Endothelial cell (in vitro differentiated cells): ENCODE measurements around the gene ARMH3. TPM values are rescaled to one million over a fixed set of nuclear protein-coding genes. Genes with fewer than 3 reads are reported as not detected.
A peak's percentile ranks its signal among the peaks of the same experiment; 100 is the strongest.

Source experiments
- DNase-seq: peaks from one replicate; pipeline ENCODE4 v3.0.0; 2021; ENCODE audit warnings: low spot score
- H3K27ac Mint-ChIP-seq: one replicate; pipeline ENCODE4 v1.8.0; 2021; ENCODE audit warnings: mixed read lengths, inconsistent platforms; ENCODE audit not compliant: unreplicated experiment
- H3K27me3 Mint-ChIP-seq: one replicate; pipeline ENCODE4 v1.8.0; 2021; ENCODE audit warnings: mild to moderate bottlenecking, moderate library complexity, mixed read lengths, inconsistent platforms; ENCODE audit not compliant: unreplicated experiment
- H3K36me3 Mint-ChIP-seq: one replicate; pipeline ENCODE4 v1.8.0; 2021; ENCODE audit warnings: mild to moderate bottlenecking, low read depth, mixed read lengths, inconsistent platforms; ENCODE audit not compliant: unreplicated experiment
- H3K4me1 Mint-ChIP-seq: one replicate; pipeline ENCODE4 v1.8.0; 2021; ENCODE audit warnings: mild to moderate bottlenecking, mixed read lengths, inconsistent platforms; ENCODE audit not compliant: unreplicated experiment
- H3K4me3 Mint-ChIP-seq: one replicate; pipeline ENCODE4 v1.8.0; 2021; ENCODE audit warnings: mild to moderate bottlenecking, mixed read lengths, inconsistent platforms; ENCODE audit not compliant: unreplicated experiment
- H3K9me3 Mint-ChIP-seq: one replicate; pipeline ENCODE4 v1.8.0; 2021; ENCODE audit warnings: mixed read lengths, inconsistent platforms; ENCODE audit not compliant: unreplicated experiment
- total RNA-seq: library from RNA; stranded (reverse); fragmentation: NEBNext Ultra II Directional; extraction: Animal tissue kit (Norgen Biotek cat#: 25700); gene quantifications from one replicate; pipeline ENCODE4 v1.2.1, GENCODE V29; 2021; ENCODE audit not compliant: unreplicated experiment
- TF ChIP-seq, protein P1 (sequence below): fragments of 200-600 bp; sonication (generic); IDR thresholded peaks from one replicate; pipeline ENCODE4 v1.5.0; 2021; ENCODE audit warnings: antibody characterized with exemption; ENCODE audit not compliant: unreplicated experiment

ARMH3 gene
- total RNA-seq, 1 donor from 2014 or later: 20.5 TPM

DNA sequence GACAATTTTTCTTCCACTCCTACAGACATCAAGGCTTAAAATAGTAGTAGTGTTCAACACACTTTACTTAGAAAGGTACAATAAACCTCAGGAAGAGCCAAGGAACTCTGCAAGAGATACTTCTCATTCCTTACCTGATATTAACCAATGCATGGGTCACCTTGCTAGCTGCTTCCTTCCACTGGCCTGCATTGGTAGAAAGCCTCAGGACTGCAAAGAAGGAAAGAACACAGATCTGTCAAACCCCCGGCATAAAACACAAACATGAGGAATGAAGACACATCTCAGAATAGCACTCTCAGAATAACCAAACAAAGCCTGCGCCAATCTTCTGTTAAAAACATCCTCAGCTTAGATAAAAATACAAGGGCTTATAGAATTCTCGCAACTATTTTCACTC lies 116.2 kb downstream of the ARMH3 start:
- TF ChIP-seq, protein P1, sequence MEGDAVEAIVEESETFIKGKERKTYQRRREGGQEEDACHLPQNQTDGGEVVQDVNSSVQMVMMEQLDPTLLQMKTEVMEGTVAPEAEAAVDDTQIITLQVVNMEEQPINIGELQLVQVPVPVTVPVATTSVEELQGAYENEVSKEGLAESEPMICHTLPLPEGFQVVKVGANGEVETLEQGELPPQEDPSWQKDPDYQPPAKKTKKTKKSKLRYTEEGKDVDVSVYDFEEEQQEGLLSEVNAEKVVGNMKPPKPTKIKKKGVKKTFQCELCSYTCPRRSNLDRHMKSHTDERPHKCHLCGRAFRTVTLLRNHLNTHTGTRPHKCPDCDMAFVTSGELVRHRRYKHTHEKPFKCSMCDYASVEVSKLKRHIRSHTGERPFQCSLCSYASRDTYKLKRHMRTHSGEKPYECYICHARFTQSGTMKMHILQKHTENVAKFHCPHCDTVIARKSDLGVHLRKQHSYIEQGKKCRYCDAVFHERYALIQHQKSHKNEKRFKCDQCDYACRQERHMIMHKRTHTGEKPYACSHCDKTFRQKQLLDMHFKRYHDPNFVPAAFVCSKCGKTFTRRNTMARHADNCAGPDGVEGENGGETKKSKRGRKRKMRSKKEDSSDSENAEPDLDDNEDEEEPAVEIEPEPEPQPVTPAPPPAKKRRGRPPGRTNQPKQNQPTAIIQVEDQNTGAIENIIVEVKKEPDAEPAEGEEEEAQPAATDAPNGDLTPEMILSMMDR: no peak
- no peak overlapping the region for H3K4me3 Mint-ChIP-seq
- peaks cover 4% of the 10 kb centered on the region for H3K27me3 Mint-ChIP-seq
- H3K4me1 Mint-ChIP-seq: peaks cover 23% of the 10 kb centered on the region
- no peak overlapping the region for H3K27ac Mint-ChIP-seq
- H3K9me3 Mint-ChIP-seq: no peaks in the 10 kb centered on the region
- no peak for DNase-seq
- peaks cover 13% of the 10 kb centered on the region for H3K36me3 Mint-ChIP-seq

DNA sequence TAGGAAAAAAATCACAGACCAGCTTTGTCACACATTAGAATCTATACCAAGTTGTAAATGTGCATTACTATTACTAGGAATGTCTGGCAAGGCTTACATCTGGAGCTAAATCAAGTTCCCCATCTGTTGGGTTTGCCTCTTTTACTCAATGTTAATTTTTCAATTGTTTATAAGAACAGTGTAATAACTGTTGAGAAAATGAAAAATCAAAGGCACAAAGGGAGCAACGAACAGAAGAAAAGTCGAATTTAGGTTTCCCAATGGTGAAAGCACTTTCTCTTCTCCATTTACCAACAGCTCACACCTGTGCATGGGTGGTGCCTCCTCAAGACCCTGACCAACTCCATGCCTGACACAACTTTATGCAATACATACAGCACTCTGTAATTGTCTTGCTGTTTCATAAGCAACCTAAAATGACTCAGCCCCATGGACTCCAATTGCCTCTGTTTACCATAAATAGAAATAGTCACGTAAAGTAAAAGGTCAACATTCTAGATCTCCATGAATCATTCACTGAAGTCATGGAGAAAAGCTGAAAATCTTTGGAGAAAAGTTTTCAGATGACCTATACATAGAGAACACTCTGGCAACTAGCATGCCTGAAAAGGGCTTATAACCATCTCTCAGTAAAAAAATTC lies 116.8 kb downstream of the ARMH3 start:
- no peak for DNase-seq
- no peak overlapping the region for H3K4me3 Mint-ChIP-seq
- H3K9me3 Mint-ChIP-seq: no peaks in the 10 kb centered on the region
- no peak overlapping the region for H3K27ac Mint-ChIP-seq
- H3K36me3 Mint-ChIP-seq: peaks cover 13% of the 10 kb centered on the region
- peaks cover 29% of the 10 kb centered on the region for H3K4me1 Mint-ChIP-seq
- H3K27me3 Mint-ChIP-seq: peaks cover 2% of the 10 kb centered on the region
- TF ChIP-seq, protein P1: no peak

DNA sequence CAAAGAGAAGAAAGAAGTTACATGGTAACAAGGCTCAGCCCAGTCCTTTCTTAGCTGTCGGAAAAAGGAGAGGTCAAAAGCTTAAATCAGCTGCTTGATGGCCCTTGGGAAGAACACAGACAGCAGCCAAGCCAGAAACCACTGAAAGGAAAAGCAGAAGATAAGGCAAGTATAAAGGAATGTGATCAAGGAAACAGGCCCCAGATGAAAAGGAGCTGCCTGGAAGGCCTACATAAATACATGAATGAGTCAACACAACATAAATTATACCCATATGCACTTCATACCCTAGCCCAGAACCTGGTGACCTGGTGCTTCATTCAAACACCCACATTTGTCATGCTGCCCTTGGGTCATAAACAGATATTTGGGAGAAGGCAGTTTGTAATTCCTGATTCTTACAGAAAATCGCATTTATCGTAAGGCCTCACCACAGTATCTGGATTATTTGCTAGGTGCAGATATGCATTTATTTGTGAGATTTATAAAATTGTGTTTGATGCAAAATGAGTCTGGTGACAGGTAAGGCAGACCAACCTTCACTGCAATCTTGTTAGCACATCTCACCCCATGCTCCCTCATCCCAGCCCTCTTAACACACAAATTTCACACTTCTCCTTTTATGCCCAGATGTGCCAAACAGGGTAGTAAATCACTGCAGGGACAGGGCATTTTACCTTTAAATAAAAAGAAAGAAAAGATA lies 117.5 kb downstream of the ARMH3 start:
- peaks cover 10% of the 10 kb centered on the region for H3K36me3 Mint-ChIP-seq

GRCh38 chr10:101935431-101935830 lies 120.5 kb downstream of the ARMH3 start:
- no peak for DNase-seq
- Mint-ChIP-seq H3K27ac (no peak overlapping the region), H3K4me1 (peaks cover 31% of the 10 kb centered on the region), H3K36me3 (peaks cover 3% of the 10 kb centered on the region), H3K4me3 (no peak overlapping the region), H3K9me3 (no peaks in the 10 kb centered on the region), H3K27me3 (peaks cover 2% of the 10 kb centered on the region)
- TF ChIP-seq, protein P1: no peak

More for the DNA sequence above, 117.5 kb downstream of the ARMH3 start:
- no peaks in the 10 kb centered on the region for H3K9me3 Mint-ChIP-seq
- TF ChIP-seq, protein P1: no peak
- peak overlapping the region; percentile 81 for H3K27ac Mint-ChIP-seq
- H3K27me3 Mint-ChIP-seq: peaks cover 2% of the 10 kb centered on the region
- no peak for DNase-seq
- peaks cover 36% of the 10 kb centered on the region for H3K4me1 Mint-ChIP-seq
- no peak overlapping the region for H3K4me3 Mint-ChIP-seq

GRCh38 chr10:101934686-101935305 lies 121.2 kb downstream of the ARMH3 start:
- Mint-ChIP-seq H3K4me1 (peaks cover 27% of the 10 kb centered on the region), H3K9me3 (no peaks in the 10 kb centered on the region), H3K27me3 (peaks cover 2% of the 10 kb centered on the region), H3K36me3 (peaks cover 3% of the 10 kb centered on the region), H3K27ac (no peak overlapping the region), H3K4me3 (no peak overlapping the region)
- DNase-seq: no peak
- TF ChIP-seq, protein P1: no peak
